Measurements from ENCODE around the gene DNM3. TPM values are rescaled to one million over a fixed set of nuclear protein-coding genes. Genes with fewer than 3 reads are reported as not detected.

Gene DNM3
- total and polyA plus RNA-seq, 10 of the 15 experiments (the other 5 are each of a cell fraction or from before 2014, with no cell fraction given): 0.03 to 1.5 (median 0.08) TPM; not detected in 3

DNA sequence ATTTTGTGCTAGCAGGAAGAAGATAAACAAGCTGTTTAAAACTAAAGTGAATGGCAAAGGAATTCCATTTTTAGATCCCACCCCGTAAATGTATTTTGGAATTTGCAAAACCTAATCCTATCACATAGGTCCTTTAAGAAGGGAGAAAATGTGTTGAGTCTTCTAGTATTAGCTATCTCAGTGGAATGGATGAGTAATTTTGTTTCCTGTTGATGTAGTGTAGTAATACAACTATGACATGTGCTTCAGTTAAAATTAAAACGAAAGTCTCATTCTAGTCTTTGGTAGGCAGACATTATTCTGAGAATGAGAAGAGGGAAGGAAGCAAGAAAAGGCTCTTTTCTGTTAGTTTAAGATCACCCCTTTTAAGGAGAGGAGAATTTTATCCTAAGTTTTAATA is 313.3 kb downstream of the DNM3 start (continued):
- TF ChIP-seq ZNF384 (IDR thresholded peaks at IDR 0.05; ENCODE audit: borderline replicate concordance, low read depth, low read length) (no peak), MXI1 (IDR thresholded peaks at IDR 0.05; ENCODE audit: low read depth, low read length) (no peak), SUPT20H (IDR thresholded peaks at IDR 0.05; ENCODE audit: borderline replicate concordance, control insufficient read depth, low read depth, low read length) (no peak), TCF12 (IDR thresholded peaks at IDR 0.05; ENCODE audit: low read depth, low read length) (no peak), POLR2A (IDR thresholded peaks at IDR 0.05; ENCODE audit: low read depth, low read length) (no peak), BMI1 (IDR thresholded peaks at IDR 0.05; ENCODE audit: borderline replicate concordance) (no peak), NBN (IDR thresholded peaks at IDR 0.05) (no peak), FOXK2 (IDR thresholded peaks at IDR 0.05) (no peak), MTA2 (IDR thresholded peaks at IDR 0.05; ENCODE audit: low read depth) (0 out of 2 replicates have a peak, but pooled peaks have one; percentile 26), TARDBP (IDR thresholded peaks at IDR 0.05; ENCODE audit: borderline replicate concordance) (no peak), IKZF2 (IDR thresholded peaks at IDR 0.05) (peak; percentile 26 to 36; a peak in 2 of 4 replicates), NFXL1 (IDR thresholded peaks at IDR 0.05; ENCODE audit: borderline replicate concordance) (no peak), PAX8 (IDR thresholded peaks at IDR 0.05) (0 out of 2 replicates have a peak, but pooled peaks have one; percentile 49), RFX5 (IDR thresholded peaks at IDR 0.05; ENCODE audit: low read depth, low read length) (no peak), CBX3 (IDR thresholded peaks at IDR 0.05; ENCODE audit: borderline replicate concordance, low read depth) (no peak), STAT3 (IDR thresholded peaks at IDR 0.05; ENCODE audit: low read depth, low read length) (no peak), NFIC (IDR thresholded peaks at IDR 0.05; ENCODE audit: low read depth, low read length) (0 out of 2 replicates have a peak, but pooled peaks have one; percentile 41)
- TF ChIP-seq, protein P1, sequence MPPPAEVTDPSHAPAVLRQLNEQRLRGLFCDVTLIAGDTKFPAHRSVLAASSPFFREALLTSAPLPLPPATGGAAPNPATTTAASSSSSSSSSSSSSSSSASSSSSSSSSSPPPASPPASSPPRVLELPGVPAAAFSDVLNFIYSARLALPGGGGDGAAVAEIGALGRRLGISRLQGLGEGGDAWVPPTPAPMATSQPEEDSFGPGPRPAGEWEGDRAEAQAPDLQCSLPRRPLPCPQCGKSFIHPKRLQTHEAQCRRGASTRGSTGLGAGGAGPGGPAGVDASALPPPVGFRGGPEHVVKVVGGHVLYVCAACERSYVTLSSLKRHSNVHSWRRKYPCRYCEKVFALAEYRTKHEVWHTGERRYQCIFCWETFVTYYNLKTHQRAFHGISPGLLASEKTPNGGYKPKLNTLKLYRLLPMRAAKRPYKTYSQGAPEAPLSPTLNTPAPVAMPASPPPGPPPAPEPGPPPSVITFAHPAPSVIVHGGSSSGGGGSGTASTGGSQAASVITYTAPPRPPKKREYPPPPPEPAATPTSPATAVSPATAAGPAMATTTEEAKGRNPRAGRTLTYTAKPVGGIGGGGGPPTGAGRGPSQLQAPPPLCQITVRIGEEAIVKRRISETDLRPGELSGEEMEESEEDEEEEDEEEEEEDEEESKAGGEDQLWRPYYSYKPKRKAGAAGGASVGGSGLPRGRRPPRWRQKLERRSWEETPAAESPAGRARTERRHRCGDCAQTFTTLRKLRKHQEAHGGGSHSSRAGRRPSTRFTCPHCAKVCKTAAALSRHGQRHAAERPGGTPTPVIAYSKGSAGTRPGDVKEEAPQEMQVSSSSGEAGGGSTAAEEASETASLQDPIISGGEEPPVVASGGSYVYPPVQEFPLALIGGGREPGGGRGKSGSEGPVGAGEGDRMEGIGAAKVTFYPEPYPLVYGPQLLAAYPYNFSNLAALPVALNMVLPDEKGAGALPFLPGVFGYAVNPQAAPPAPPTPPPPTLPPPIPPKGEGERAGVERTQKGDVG (CRISPR knock-in tag; IDR thresholded peaks at IDR 0.05): no peak
- TF ChIP-seq, protein P2, sequence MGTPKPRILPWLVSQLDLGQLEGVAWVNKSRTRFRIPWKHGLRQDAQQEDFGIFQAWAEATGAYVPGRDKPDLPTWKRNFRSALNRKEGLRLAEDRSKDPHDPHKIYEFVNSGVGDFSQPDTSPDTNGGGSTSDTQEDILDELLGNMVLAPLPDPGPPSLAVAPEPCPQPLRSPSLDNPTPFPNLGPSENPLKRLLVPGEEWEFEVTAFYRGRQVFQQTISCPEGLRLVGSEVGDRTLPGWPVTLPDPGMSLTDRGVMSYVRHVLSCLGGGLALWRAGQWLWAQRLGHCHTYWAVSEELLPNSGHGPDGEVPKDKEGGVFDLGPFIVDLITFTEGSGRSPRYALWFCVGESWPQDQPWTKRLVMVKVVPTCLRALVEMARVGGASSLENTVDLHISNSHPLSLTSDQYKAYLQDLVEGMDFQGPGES (IDR thresholded peaks at IDR 0.05): no peak
- TF ChIP-seq, protein P3, sequence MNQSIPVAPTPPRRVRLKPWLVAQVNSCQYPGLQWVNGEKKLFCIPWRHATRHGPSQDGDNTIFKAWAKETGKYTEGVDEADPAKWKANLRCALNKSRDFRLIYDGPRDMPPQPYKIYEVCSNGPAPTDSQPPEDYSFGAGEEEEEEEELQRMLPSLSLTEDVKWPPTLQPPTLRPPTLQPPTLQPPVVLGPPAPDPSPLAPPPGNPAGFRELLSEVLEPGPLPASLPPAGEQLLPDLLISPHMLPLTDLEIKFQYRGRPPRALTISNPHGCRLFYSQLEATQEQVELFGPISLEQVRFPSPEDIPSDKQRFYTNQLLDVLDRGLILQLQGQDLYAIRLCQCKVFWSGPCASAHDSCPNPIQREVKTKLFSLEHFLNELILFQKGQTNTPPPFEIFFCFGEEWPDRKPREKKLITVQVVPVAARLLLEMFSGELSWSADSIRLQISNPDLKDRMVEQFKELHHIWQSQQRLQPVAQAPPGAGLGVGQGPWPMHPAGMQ (IDR thresholded peaks at IDR 0.05; ENCODE audit: borderline replicate concordance): no peak
- TF ChIP-seq, protein P4, sequence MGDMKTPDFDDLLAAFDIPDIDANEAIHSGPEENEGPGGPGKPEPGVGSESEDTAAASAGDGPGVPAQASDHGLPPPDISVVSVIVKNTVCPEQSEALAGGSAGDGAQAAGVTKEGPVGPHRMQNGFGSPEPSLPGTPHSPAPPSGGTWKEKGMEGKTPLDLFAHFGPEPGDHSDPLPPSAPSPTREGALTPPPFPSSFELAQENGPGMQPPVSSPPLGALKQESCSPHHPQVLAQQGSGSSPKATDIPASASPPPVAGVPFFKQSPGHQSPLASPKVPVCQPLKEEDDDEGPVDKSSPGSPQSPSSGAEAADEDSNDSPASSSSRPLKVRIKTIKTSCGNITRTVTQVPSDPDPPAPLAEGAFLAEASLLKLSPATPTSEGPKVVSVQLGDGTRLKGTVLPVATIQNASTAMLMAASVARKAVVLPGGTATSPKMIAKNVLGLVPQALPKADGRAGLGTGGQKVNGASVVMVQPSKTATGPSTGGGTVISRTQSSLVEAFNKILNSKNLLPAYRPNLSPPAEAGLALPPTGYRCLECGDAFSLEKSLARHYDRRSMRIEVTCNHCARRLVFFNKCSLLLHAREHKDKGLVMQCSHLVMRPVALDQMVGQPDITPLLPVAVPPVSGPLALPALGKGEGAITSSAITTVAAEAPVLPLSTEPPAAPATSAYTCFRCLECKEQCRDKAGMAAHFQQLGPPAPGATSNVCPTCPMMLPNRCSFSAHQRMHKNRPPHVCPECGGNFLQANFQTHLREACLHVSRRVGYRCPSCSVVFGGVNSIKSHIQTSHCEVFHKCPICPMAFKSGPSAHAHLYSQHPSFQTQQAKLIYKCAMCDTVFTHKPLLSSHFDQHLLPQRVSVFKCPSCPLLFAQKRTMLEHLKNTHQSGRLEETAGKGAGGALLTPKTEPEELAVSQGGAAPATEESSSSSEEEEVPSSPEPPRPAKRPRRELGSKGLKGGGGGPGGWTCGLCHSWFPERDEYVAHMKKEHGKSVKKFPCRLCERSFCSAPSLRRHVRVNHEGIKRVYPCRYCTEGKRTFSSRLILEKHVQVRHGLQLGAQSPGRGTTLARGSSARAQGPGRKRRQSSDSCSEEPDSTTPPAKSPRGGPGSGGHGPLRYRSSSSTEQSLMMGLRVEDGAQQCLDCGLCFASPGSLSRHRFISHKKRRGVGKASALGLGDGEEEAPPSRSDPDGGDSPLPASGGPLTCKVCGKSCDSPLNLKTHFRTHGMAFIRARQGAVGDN (IDR thresholded peaks at IDR 0.05): peak; percentile 61; the same call in 1 of the 2 replicates
- TF ChIP-seq, protein P5, sequence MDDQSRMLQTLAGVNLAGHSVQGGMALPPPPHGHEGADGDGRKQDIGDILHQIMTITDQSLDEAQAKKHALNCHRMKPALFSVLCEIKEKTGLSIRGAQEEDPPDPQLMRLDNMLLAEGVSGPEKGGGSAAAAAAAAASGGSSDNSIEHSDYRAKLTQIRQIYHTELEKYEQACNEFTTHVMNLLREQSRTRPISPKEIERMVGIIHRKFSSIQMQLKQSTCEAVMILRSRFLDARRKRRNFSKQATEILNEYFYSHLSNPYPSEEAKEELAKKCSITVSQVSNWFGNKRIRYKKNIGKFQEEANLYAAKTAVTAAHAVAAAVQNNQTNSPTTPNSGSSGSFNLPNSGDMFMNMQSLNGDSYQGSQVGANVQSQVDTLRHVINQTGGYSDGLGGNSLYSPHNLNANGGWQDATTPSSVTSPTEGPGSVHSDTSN (IDR thresholded peaks at IDR 0.05; ENCODE audit: insufficient replicate concordance, low read depth, low read length): no peak

Data from GM12878 (cell line).